HL-60 (cell line): ENCODE measurements around the gene NRN1L.

Experiments used
- DNase-seq, 2 experiments: peaks; one replicate each; pipeline ENCODE4 v3.0.0-alpha.2; 2010 to 2020; ENCODE audit warnings: low read depth in 1 of 2, low spot score in 1 of 2
- H3K27ac ChIP-seq: fragments of 250-450 bp; sonication (Bioruptor Pico); replicated peaks from 2 replicates; pipeline ENCODE4 v1.5.1; 2020; ENCODE audit warnings: mild to moderate bottlenecking, moderate library complexity
- H3K27me3 ChIP-seq: fragments of 250-450 bp; sonication (Bioruptor Pico); 2 replicates; pipeline ENCODE4 v1.5.1; 2021; ENCODE audit warnings: mild to moderate bottlenecking, moderate library complexity; ENCODE audit not compliant: insufficient read depth, poor library complexity, severe bottlenecking
- H3K4me3 ChIP-seq: replicated peaks from 2 replicates; pipeline ENCODE4 v1.5.1; 2011; ENCODE audit warnings: mild to moderate bottlenecking, control low read depth, low read length; ENCODE audit not compliant: insufficient read depth
- GABPA ChIP-seq: IDR thresholded peaks from 2 replicates; pipeline ENCODE4 v1.6.1; 2012; ENCODE audit warnings: low read depth
- POLR2AphosphoS5 ChIP-seq: IDR thresholded peaks from 2 replicates; pipeline ENCODE4 v1.6.1; 2012; ENCODE audit warnings: low read depth
- SPI1 ChIP-seq: IDR thresholded peaks from 2 replicates; pipeline ENCODE4 v1.6.1; 2012; ENCODE audit warnings: low read depth, mild to moderate bottlenecking, borderline replicate concordance
- TF ChIP-seq, protein P1 (sequence below): IDR thresholded peaks from one replicate; pipeline ENCODE4 v1.5.1; 2011; ENCODE audit warnings: low read length, control low read depth, inconsistent platforms; ENCODE audit not compliant: insufficient read depth
- TF ChIP-seq, protein P2 (sequence below): IDR thresholded peaks from 2 replicates; pipeline ENCODE4 v1.6.1; 2012; ENCODE audit warnings: low read depth; ENCODE audit not compliant: insufficient replicate concordance

NRN1L gene

DNA sequence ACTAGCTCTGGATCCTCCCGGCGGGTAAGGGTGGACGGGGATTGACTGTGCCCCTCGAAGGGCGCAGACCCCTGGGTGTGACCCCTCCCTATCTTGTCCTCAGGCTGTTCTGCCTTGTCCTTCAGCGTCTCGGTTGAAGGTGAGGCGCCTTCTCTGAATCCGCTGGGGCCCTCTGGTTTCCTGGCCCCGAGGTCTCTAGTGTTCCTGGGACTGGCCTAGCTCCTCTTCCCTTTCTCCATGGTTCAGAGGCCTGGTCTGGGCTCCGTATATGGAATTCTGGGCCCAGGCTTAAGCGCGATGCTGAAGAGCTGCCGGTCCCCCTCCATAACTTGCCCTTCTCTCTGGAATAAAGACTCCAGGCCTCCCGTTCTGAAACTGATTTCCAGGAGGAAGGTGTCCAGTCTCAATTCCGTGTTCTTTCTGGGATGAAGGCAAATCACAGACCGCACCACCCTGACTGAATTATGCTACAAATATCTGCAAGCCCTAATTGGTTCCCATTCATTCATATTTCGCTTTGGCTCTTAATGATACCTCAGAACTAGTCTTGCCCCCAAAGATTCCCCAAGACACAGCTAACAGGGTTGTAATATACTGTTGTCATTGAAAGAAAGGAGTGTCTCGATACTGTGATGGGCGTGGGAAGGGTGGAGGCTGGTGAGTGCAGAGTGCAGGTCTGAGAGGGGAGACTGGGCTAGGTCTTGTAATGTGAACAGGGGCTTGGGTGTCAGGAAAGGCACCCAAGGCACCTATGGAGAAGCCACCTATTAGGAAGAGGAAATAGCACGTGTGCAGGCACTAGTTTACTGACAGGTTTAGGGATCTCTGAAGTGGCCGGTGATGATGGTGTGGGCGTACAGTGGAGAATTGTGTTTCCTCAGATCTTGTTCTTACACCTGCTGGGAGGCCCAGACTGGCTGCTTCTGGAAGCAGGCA, 11.0 kb upstream of the NRN1L start:
- H3K27me3 ChIP-seq = no peaks in the 10 kb centered on the region
- TF ChIP-seq GABPA (no peak), SPI1 (no peak), POLR2AphosphoS5 (no peak)
- TF ChIP-seq, protein P1, sequence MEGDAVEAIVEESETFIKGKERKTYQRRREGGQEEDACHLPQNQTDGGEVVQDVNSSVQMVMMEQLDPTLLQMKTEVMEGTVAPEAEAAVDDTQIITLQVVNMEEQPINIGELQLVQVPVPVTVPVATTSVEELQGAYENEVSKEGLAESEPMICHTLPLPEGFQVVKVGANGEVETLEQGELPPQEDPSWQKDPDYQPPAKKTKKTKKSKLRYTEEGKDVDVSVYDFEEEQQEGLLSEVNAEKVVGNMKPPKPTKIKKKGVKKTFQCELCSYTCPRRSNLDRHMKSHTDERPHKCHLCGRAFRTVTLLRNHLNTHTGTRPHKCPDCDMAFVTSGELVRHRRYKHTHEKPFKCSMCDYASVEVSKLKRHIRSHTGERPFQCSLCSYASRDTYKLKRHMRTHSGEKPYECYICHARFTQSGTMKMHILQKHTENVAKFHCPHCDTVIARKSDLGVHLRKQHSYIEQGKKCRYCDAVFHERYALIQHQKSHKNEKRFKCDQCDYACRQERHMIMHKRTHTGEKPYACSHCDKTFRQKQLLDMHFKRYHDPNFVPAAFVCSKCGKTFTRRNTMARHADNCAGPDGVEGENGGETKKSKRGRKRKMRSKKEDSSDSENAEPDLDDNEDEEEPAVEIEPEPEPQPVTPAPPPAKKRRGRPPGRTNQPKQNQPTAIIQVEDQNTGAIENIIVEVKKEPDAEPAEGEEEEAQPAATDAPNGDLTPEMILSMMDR = no peak
- TF ChIP-seq, protein P2, sequence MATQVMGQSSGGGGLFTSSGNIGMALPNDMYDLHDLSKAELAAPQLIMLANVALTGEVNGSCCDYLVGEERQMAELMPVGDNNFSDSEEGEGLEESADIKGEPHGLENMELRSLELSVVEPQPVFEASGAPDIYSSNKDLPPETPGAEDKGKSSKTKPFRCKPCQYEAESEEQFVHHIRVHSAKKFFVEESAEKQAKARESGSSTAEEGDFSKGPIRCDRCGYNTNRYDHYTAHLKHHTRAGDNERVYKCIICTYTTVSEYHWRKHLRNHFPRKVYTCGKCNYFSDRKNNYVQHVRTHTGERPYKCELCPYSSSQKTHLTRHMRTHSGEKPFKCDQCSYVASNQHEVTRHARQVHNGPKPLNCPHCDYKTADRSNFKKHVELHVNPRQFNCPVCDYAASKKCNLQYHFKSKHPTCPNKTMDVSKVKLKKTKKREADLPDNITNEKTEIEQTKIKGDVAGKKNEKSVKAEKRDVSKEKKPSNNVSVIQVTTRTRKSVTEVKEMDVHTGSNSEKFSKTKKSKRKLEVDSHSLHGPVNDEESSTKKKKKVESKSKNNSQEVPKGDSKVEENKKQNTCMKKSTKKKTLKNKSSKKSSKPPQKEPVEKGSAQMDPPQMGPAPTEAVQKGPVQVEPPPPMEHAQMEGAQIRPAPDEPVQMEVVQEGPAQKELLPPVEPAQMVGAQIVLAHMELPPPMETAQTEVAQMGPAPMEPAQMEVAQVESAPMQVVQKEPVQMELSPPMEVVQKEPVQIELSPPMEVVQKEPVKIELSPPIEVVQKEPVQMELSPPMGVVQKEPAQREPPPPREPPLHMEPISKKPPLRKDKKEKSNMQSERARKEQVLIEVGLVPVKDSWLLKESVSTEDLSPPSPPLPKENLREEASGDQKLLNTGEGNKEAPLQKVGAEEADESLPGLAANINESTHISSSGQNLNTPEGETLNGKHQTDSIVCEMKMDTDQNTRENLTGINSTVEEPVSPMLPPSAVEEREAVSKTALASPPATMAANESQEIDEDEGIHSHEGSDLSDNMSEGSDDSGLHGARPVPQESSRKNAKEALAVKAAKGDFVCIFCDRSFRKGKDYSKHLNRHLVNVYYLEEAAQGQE = no peak
- H3K27ac ChIP-seq = peak overlapping the region; percentile 79
- H3K4me3 ChIP-seq = peak overlapping the region; percentile 92
- DNase-seq = no peak

DNA sequence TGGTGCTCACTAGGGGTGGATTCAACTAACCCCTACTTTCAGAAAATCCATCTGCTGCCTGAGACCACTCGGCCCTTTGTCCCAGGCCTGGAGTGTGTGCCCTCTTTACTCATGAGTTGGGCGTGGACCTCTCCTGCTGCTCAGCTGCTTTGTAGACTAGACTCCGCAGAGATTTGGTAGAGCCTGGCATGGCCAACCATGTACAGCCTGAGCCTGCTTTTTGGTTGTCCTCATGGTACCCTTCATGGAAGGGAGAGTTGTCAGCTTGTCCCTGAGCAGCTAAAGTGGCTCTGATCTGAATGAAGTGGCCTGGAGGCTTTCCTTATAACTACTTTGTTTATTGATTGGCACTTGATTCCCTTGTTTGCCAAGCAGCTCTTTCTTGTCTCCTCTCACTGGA, 10.3 kb upstream of the NRN1L start:
- DNase-seq = no peak
- no peak overlapping the region for H3K27ac ChIP-seq
- no peaks in the 10 kb centered on the region for H3K27me3 ChIP-seq
- peak overlapping the region; percentile 92 for H3K4me3 ChIP-seq
- TF ChIP-seq SPI1 = no peak
- no peak for TF ChIP-seq GABPA
- TF ChIP-seq, protein P1 = no peak
- TF ChIP-seq, protein P2 = no peak
- no peak for TF ChIP-seq POLR2AphosphoS5

DNA sequence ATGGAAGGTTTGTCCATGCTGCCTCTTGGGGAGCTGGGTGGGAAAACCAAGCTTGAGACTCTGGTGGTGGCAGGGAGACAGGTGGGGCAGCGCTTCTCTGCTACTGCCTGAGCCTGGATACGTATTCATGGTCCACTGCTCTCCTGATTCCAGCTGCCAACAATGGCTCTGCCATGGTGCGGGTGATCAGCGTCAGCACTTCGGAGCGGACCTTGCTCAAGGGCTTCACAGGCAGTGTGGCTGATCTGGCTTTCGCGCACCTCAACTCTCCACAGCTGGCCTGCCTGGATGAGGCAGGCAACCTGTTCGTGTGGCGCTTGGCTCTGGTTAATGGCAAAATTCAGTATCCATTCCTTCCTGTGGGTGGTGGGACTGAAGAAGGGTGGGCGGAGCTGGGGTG, 7.6 kb upstream of the NRN1L start:
- DNase-seq = no peak
- H3K27me3 ChIP-seq = no peaks in the 10 kb centered on the region
- no peak overlapping the region for H3K4me3 ChIP-seq
- no peak overlapping the region for H3K27ac ChIP-seq
- TF ChIP-seq SPI1 = no peak
- no peak for TF ChIP-seq POLR2AphosphoS5
- TF ChIP-seq, protein P2 = no peak
- TF ChIP-seq, protein P1 = no peak
- no peak for TF ChIP-seq GABPA
